ENCODE measurements around the gene RANBP10.

The RANBP10 gene

DNA sequence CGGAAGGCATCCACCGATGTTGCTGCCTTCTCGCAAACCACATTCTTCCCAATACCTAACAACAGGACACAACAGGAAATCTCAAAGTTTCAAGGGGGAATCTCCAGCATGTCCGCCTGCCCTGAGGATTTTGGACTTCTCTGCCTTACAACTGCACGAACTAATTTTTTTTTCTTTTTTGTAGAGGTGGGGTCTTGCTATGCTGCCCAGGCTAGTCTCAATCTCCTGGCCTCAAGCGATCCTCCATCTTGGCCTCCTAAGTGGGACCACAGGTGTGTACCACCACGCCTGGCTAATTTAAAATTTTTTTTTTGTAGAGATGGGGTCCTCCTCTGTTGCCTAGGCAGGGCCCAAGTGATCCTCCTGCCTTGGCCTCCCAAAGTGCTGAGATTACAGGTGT lies 130.4 kb downstream of the RANBP10 start:
- DNase-seq (ENCODE audit: low read depth), result no peak

DNA sequence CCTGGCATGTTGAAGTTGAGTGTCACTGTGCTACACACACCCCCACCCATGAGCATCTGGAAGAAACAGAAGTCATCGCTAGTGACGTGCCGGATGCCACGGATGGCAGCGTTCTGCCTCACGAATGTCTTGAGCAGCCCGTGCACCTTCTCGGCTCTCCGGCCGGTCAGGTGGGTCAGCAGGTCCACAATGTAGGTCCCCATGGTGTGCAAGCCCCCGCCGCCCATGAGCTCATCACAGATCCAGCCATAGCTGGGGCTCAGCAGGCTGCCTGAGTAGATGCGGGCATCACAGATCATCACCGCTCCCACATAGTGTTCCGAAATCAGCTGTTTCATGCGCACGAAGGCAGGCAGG lies 130.8 kb downstream of the RANBP10 start:
- DNase-seq (ENCODE audit: low read depth), result no peak

DNA sequence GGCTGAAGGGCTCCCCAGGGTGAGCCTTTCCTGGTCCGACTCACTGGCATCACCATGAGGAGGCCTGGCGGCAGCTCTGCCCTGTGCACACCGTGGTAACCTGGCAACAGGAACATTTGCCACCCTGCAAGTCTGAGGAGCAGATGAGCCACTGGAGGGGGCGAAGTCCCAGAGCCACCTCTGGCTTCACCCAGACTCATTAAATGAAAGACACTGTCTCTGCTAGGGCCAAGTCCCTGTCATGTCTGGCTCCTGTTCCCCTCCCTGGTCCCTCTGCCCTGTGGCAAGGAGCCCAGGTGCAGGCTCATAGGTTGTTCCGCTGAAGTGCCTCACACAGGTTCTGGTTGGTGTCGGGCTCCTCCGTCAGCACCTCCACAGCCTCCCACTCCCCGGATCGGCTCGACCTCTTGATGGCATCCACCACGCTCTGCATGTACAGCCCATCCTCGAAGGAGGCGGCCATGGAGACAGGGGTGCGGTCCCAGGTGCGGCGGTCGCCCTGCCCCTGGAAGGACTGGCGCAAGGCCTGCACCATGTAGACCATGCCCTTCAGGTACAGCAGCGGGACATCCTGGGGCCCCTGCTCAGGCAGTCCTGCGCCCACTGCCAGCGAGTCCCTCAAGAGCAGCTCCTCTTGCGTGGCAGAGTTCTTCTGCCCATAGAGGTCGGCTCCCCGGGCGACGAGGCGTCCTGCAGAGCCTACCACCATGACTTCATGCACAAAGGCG lies 131.3 kb downstream of the RANBP10 start:
- DNase-seq (ENCODE audit: low read depth), result no peak

DNA sequence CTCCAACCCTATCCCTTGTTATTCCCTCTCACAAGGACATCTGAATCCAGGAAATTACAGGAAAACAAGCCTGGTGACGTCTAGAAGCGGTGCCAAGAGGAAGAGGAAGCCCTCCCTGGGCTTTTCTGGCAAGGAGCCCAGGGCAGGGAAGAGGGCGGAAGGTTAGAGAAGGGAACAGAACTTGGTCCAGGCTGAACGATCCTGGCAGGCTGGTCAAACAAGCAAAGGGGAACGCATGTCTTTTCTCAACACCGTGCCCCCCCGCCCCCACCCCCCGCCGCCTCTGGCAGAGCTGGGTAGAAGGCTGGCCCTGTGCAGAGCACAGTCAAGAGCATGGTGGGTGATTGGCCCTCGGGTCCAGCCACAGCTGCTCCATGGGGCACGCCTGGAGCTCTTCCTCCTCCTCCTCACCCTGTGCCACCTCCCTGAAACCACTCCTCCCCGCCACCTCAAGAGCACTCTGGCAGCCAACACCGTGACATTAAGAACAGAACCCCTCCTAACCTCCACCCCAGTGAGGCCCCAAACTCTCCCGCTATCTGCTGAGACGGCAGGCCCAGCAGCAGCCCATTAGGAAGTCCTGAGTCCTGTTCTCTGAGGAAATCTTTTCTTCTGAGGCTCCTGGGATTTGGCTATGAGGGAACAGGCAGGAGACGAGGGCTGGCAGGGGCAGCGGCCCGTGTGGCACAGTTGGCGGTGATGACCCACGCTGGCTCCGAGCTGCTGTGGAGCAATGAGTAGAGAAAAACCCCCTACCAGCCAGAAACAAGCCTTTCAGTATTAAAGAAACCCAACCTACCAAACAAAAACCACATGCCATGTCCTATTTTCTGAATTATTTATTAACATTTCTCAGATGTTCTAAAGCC lies 132.4 kb downstream of the RANBP10 start:
- no peak for DNase-seq (ENCODE audit: low read depth)

Data from HS-5 (cell line).